GM03348 (cell line): ENCODE measurements around the gene RALY.
A peak's percentile ranks its signal among the peaks of the same experiment; 100 is the strongest.

Experiments
- DNase-seq: peaks from one replicate; pipeline ENCODE4 v3.0.0; 2012; ENCODE audit warnings: low spot score

The RALY gene

DNA sequence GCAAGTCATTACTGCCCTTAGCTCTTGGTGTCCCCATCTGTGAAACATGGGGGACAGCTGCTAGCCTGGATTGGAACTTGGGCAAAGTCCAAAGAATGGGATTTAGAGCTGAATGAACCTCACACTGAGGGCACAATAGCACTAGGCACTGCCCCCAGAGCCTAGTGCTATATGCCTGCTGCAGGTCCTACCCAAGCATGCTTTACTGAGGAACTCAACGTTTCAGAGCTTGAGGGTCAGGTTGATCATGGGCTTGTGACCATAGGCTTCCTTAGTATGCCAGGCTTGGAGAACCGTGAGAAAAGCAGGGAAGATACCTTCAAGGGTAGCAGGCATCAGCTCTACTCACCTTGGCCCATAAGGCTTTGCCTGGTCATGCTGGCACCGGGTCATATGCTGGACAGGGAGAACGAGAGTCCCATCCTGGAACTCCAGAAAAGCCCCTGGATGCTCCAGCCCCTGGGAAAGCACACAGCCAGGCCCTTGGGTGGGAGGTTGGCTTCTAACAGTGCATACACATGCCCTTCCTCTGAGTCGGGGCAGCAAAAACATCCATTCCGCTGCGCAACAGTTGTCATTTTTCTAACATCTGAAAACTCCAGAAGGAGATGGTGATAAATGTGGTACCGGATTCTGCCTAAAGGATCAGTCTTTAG, 88.6 kb downstream of the RALY start:
- DNase-seq = no peak

DNA sequence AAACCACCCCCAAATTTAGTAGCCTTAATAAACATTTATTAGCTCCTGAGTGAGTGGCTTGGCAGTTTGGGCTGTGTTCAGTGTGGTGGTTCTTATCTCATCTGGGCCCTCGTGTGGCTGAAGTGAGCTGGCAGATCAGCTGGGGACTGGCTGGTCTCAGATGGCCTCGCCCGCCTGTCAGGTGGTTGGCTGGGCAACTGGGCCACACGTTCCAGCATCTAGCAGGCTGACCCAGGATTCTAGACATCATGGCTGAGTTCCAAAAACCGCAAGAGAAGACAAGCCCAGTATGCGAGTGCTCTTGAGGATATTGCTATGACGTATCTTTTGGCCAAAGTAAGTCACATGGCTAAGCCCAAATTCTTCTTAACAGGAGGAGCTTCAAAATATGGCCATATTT, 89.4 kb downstream of the RALY start:
- peak; percentile 92 for DNase-seq

DNA sequence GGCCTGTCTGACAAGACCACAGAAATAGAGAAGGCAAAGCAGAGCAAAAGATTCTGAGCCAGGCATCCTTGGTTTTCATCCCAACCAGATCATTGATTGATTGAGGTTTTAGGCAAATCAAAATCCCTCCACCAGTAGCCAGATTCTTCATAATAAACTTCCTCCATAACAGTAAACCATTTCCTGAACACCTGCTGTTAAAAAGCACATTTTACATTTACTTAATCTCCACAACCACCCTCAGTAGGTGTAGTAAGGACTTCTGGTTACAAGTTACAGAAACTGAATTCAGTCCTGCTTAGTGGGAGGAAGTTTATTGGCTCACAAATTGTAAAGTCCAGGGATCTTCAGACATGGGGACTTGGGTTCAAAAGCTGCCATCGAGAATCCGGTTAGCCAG, 90.1 kb downstream of the RALY start:
- no peak for DNase-seq

DNA sequence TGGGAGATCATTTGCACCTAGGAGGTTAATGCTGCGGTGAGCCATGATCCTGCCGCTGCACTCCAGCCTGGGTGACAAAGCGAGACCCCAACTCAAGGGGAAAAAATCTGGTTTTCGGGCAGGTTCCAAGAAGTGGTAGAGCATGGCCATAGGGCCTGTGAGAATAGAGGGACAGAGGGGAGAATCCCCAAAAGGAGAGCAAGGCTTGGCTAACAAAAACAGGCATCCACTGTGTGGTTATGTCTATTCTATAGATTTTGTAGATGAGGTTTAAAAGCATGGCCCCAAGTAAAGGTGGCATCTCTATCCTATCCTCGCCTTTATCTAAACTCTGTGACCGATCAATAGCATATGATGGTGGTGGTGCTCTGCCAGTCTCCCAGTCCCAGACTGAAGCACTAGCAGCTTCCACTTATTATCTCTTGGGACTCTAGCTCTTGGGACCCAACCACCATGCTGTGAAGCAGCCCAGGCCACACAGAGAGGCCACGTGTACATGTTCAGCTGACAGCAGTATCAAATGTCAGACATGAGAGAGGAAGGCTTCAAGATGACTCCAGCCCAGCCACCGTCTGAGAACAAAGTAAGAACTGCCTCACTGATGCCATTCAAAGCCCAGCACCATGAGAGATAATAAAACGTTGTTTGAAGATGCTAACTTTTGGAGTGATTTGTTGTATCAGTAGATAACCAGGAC, 90.7 kb downstream of the RALY start:
- DNase-seq = no peak

DNA sequence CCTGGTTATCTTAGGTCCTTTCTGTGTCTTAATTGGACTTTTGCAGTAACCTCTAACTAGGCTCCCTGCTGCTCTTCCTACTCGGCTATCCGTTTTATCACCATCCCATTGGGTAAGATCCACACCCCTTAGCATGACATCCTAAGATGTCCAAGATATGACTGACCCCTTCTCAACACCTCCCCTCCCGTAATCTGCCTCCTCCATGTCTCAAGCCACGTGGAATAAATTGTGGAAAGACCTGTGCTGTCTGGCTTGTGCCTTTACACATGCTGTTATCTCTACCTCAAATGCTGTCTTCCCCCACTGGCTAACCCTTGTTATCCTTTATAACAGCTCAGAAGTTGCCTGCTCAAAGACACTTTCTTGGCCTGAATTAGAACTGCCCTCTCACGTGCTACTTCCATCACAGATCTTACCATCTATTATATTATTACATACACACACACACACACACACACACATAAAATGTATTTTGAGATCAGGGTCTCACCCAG, 91.9 kb downstream of the RALY start:
- DNase-seq = no peak

DNA sequence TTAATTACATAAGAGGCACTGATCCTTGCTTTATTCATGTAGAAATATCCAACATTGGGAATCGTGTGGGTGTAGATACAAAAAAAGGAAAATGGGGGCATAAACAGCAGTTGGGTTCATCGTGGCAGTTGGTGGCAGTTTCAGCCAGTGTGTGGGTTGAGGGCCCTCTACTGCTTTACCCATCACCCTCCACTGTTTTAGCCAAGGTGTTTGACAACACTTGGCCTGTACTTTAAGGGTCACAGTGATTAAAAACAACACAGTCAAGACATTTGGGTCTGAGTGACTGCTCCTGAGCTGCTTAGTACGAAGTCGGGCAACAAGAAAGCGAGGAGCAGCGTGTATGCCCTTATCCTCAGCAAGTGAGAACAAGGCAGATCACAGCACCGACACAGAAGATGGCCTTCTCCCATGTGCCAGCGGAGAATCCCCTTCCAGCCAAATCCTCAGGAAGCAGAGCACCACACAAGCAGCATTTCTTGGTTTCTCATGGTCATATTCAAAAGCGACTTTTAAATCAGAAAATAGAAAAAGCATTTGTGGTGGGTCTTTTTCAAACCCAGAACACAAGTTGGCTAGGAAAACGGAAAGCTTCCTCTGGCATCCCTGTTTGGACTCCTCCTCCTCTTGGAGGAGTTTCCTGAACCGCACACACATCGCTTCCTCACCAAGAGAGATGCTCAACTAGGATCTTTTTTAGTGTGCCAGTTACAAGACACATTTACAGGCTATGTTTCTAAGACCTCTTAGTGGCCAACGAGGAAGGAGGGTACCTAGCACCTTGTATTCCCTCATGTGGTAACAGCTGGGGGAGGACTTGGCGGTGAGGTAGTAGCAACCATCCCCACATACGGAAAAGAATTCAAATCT, 94.8 kb downstream of the RALY start:
- DNase-seq = no peak

DNA sequence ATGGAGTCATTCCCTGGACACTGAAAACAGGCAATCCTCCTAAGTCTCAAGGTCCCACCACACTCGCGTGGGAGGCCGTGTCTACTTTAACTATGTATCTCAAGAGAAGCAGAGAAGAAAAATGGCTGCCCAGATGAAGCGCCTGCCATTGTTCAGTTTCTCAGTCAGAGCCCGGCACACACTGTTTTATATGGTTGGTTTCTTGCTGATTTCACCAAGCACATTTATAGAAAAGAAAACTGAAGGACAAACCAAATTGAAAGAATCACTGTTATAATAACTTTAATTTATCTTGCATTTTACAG, 95.4 kb downstream of the RALY start:
- no peak for DNase-seq

DNA sequence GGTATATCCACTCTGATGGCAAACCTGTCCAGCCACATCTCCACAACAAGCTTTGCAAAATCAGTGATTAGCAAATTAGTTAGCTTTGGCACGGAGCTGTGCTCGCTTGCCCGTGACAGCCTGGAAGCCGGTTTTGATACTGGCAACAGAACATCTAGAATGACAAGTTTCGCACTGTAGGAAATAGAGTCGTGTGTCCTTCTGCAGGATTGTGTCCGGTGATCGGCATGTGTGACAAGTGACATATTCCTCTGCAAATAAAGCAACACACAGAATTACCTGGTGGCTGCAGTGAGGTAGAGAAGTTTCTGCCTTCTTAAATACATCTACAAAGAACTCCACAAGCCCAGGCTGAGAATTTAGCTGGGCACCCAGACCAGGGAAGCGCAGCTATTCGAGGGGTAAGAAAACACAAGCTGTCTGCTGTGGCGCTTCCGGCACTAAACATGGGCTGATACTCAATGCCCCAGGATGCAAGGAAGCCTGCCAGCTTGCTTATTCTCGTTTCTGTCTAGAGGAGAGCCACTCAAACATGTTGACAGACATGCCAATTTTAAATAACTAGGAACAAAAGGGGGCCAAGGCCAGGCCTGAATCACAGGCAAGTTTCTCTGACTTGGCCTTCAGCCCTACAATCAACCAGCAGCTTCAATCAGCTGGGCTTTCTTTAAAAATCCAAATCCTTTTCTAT, 96.1 kb downstream of the RALY start:
- DNase-seq = no peak

DNA sequence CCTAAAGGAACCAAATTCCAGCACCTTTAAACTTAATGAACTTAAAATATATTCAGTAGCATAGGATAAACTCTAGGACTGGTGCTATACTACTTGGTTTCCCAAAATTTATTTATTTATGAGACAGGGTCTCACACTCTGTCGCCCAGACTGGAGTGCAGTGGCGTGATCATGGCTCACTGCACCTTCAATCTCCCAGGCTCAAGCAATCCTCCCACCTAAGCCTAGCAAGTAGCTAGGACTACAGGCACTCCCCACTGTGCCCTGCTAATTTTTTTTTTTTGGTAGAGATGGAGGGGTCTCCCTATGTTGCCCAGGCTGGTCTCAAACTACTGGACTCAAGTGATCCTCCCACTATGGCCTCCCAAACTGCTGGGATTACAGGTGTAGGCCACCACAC, 96.9 kb downstream of the RALY start:
- no peak for DNase-seq

DNA sequence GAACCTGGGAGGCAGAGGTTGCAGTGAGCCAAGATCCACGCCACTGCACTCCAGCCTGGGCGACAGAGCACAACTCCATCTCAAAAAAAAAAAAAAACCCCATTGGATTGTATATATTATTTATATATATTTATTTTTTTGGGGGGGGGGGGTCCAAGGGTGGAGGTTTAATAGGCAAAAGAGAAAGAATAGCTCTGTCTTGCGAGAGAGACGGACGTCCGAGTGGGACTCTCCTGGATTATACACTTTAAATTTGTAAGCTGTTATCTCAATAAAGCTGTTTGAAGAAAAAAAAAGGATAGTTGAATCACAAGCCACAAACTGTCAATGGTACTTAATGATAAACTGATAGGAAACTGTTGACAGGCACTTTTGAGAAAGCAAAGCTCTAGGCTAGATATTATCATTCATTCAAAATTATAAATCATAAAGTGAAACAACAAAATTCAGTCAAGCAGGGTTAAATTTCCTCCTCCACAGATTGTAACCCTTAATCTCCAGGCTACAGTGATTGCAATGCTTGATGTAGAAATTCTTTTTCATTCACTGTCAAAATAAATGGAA, 98.0 kb downstream of the RALY start:
- no peak for DNase-seq

DNA sequence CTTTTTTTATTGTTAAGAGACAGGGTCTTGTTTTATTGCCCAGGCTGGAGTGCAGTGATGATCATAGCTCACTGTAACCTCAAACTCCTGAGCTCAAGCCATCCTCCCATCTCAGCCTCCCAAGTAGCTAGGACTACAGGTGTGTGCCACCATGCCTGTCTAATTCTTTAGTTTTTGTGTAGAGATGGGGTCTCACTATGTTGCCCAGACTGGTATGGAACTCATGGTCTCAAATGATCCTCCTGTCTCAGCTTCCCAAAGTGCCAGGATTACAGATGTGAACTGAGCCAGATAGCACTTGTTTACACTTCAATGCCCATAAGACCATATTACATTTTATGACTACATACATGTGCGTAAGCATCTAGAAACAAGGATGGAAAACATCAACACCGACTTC, 100.2 kb downstream of the RALY start:
- DNase-seq = no peak

DNA sequence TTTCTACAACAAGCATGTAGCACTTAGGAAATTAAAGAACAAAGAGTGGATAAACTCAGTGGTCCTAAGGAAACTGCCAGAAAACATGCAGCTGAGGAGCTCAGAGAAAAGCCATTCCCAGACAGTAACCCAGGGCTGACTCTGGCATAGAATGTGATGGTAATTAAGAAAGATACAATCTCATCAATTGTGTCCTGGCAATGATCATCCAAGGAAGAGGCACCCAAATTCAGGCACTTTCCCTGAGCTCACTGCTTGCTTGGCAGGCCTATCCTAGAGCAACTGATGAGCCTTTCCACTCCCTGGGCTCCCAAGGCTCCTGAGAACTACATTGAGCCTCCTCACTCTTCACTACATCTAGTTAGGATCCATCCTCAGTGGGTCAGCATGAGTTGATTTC, 102.1 kb downstream of the RALY start:
- no peak for DNase-seq

DNA sequence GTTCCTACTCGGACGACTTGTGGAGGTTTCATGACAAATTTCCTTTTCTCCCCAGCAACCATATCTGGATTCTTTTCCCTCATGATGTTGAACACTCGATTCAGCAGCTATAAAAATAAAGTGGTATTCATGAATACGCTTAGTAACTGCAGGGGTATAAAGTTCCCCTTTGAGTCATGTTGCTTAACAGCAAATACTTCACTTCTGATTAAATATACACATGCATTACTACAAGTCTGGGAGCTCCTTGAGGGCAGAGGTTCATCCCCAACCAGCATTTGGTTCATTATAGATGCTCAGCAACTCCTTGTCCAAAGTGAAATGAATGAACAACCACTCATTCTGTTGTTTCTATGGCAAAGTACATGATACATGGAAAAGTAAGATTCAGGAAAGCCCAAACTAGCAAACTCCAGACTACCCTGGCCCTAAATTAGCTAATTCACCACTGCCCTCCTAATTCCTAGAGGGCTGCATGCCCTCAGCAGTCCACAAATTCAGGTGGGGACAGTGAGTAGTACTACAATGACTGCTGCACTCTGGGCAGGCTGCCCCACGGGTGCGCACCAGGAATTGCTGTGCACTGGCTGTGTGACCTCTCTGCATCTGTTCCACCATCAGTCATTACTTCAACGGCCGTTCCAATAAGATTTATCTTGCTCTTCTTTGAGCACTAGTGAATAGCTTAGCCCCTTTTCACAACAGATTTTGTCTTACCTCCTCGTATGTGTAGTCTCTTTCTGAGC, 103.2 kb downstream of the RALY start:
- no peak for DNase-seq

DNA sequence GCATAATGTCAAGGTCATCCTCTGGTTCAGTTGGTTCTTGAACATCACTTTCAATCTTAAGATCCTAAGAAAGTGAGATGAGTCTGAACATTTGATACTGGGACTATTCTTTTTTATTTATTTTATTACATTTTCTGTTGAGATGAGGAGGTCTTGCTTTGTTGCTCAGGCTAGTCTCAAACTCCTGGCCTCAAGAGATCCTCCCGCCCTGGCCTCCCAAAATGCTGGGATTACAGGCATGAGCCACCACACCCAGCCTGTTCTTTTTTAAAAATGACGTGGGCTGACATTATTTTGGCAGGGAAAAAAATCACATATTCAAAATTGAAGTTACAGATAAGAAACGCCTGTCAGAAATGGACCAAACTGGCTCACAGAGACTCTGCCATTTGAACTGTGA, 104.9 kb downstream of the RALY start:
- DNase-seq = no peak

DNA sequence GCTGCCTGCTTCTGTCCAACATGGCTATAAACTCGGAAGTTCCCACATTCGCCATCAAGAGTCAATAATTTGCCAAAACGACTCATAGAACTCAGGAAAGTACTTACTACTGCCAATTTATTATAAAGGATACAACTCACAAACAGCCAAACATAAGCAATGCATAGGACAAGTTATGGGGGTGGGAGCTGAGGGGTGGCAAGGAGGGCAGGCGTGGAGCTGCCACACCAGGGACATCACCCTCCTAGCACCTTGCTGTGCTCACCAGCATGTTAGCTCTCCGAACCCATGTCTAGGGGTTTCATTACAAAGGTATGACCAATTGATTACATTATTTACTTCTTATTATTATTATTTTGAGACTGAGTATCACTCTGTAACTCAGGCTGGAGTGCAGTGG, 106.0 kb downstream of the RALY start:
- DNase-seq = no peak

DNA sequence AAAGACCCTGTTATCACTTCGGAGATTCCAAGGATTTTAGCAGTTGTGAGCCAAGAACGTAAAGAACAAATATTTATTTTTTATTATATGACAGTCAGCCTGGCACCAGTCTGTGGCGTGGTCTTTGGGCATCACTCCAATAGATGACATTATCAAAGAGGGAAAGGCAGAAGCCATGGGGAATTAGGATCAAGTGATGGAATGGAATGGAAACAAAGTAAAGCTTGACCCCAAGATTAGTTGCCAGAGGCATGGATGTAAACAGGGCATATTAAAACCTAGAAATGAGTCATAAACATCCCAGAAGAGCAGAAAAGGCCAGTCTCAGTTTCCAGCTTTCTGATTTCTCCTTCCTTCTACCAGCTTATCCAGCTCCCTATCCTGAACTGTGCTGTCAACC, 106.9 kb downstream of the RALY start:
- no peak for DNase-seq

DNA sequence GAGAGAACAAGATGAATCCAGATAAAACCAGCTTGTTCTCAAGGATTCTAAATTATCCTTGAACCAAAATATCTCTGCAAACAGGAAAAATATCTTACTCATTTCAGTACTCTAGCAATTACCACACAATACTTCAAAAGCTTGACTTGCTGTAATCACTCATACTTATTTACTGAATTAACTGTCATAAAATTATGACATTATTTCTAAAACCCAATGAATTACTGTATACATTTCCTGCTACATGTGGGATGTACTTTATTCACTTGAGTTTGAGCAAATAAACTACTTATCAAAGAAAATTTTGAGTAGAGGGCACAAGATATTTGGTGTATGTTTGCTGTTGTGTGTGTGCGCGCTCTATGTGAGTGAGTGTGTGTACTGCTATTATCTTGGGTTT, 108.6 kb downstream of the RALY start:
- no peak for DNase-seq

DNA sequence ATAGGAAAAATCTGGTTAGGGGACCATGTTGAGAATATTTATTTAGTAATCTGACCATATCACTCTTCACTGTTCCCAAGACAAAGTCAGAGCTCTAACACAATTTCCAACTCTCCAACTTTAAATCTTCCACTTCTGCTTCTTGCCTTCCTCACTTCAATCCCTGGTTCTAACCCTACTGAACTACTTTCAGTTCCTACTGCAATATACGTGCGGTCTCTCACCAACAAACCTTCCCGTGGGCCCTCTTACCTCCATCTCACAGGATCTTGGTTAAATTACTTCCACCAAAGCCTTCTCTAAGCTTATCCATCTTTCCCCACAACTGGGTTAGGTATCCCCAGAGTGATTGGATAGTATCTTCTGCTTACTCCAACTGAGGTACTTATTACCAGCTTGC, 110.3 kb downstream of the RALY start:
- DNase-seq = no peak

DNA sequence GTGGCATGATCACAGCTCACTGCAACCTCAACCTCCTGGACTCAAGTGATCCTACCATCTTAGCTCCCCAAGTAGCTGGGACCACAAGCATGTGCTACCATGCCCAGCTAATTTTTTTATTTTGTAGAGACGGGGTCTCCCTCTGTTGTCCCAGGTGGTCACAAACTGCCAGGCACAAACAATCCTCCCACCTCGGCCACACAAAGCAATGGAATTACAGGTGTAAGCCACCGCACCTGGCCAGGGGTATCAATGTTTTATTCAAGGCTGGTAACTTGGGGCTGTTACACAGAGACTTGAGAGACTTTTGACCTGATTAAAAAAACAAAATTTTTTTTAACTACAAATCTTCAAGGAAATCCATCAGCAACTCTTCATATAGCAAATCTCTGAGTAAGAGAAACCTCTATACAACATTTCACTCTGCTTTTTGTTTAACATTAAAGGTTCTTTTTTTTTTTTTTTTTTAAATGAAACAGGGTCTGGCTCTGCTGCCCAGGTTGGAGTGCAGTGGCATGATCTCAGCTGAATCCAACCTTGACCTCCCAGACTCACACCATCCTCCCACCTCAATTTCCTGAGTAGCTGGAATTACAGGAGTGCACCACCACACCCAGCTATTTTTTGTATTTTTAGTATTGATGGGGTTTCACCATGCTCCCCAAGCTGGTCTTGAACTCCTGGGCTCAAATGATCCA, 112.4 kb downstream of the RALY start:
- DNase-seq = no peak

DNA sequence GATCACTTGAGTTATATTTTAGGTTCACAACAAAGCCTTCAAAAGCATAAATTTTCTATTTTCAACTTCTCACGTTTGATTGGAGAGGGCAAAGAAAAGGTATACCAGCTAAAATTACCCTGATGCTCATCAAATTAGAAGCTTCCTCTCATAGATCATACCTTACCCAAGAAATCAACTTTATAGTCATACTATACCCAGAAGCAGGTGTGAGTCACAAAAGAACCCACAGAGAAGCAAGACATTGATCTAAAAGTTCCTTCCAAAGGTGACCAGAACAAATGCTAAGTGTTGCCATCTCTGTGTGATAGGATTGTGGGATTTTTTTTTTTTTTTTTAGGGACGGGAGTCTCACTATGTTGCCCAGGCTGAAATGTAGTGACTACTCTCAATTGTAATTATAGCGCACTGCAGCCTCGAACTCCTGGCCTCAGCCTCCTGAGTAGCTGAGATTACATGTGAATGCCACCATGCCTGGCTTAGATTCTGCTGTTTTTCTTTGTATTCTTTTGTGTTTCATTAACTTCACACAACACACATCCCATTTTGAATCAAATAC, 115.0 kb downstream of the RALY start:
- DNase-seq = no peak

DNA sequence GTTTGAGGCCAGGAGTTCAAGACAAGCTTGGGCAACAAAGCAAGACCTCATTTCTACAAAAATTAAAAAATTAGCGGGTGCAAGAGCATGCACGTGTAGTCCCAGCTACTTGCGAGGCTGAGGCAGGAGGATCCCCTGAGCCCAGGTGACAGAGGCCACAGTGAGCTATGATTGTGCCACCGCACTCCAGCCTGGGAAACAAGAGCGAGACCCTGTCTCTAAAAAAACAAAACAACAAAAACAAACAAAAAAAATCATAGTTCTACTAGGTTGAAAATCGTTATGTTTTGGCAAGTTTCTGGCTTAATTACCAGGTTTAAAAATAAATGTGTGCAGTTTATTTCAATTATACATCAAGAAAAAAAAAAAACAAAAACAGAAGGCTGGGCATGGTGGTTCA, 115.7 kb downstream of the RALY start:
- no peak for DNase-seq
